Measurements from ENCODE around the gene CHST3. TPM values are rescaled to one million over a fixed set of nuclear protein-coding genes. Genes with fewer than 3 reads are reported as not detected.

CHST3 gene
- total RNA-seq, 4 donors from 2014 or later: 8.6 to 16.9 (median 14.0) TPM

DNA sequence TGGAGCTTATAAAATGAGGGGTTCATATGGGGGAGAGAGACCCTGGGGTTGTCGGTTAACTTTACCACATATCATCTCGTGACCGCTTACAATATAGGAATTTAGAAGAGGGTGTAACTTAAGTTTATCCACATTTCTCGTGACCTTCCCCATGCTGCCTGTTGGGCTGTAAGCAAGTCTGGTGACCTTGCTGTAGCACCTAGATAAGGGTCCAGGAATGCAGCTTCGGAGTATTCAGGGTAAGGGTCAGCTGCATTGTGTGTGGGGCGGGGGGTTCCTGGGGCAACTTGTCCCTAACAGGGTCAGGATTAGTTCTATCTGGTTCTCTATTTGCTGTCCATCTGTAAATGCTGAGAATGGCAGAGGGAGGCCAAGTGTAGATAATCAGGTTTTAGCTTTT, 1.3 kb upstream of the CHST3 start:
- H3K27ac ChIP-seq: peak overlapping the region in 1 of 3 donors; percentile 97
- no peaks in the 10 kb centered on the region for H3K27me3 ChIP-seq
- peaks cover 10 to 22% of the 10 kb centered on the region in 2 donors for H3K4me1 ChIP-seq
- DNase-seq: no peak
- H3K36me3 ChIP-seq: no peaks in the 10 kb centered on the region
- intact Hi-C loops (cut with DNase I): no loop called here
- WGBS, 2 donors: 92 to 95% methylated on average over 6 of the region's 6 CpGs
- no peaks in the 10 kb centered on the region for H3K9me3 ChIP-seq
- no peak for TF ChIP-seq POLR2A (IDR thresholded peaks at IDR 0.05)
- TF ChIP-seq, protein P1, sequence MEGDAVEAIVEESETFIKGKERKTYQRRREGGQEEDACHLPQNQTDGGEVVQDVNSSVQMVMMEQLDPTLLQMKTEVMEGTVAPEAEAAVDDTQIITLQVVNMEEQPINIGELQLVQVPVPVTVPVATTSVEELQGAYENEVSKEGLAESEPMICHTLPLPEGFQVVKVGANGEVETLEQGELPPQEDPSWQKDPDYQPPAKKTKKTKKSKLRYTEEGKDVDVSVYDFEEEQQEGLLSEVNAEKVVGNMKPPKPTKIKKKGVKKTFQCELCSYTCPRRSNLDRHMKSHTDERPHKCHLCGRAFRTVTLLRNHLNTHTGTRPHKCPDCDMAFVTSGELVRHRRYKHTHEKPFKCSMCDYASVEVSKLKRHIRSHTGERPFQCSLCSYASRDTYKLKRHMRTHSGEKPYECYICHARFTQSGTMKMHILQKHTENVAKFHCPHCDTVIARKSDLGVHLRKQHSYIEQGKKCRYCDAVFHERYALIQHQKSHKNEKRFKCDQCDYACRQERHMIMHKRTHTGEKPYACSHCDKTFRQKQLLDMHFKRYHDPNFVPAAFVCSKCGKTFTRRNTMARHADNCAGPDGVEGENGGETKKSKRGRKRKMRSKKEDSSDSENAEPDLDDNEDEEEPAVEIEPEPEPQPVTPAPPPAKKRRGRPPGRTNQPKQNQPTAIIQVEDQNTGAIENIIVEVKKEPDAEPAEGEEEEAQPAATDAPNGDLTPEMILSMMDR (IDR thresholded peaks at IDR 0.05): no peak
- H3K4me3 ChIP-seq (replicated peaks in 1 of 3): no peak overlapping the region

DNA sequence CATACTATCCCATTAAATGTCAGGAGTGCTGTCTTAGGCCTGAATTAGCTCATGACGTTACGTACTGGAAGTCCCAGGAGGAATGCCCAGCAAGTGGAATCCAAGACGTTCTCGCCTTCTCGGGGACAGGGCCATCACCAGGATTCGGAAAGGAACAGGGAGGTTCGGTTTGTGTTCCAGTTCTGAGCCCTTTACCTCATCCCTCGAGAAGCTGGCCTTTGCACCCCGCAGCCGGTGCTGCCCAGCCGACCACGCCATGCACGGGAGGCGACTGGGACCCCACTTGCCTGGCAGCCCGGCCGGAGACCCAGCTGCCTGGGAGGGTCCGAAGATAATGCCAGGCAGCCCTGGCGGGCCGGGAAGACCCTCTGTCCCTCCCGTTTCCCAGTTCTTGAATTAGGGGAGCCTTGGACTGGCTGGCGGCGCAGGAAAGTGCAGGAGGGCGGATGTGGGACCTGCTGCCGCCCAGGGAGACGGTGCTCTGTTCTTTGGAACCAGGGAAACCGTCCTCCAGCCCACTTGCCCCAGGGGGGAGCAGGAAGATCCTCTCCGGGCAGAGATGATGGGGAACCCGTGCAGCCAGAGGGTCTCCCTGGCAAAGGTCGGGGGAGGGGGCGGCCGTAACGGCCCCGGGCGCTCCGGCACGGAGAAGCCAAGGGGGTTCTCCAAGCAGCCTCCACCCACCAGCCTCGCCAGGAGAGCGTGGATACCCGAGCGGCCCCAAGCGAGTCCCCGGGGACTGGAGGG, 671 bp upstream of the CHST3 start:
- TF ChIP-seq, protein P1 (IDR thresholded peaks at IDR 0.05): no peak
- TF ChIP-seq POLR2A (IDR thresholded peaks at IDR 0.05): no peak
- H3K4me3 ChIP-seq (replicated peaks in 1 of 3): peak overlapping the region in 2 of 3 donors; percentile 71 to 74
- H3K27ac ChIP-seq: peak overlapping the region; percentile 80 to 97 (median 90)
- H3K27me3 ChIP-seq: no peaks in the 10 kb centered on the region
- 49 to 55% methylated on average over 8 to 32 of the region's 42 CpGs for WGBS, 2 donors
- intact Hi-C loops (cut with DNase I): no loop called here
- H3K9me3 ChIP-seq: no peaks in the 10 kb centered on the region
- H3K4me1 ChIP-seq: peaks cover 10 to 26% of the 10 kb centered on the region in 2 donors
- DNase-seq: no peak
- no peaks in the 10 kb centered on the region for H3K36me3 ChIP-seq

DNA sequence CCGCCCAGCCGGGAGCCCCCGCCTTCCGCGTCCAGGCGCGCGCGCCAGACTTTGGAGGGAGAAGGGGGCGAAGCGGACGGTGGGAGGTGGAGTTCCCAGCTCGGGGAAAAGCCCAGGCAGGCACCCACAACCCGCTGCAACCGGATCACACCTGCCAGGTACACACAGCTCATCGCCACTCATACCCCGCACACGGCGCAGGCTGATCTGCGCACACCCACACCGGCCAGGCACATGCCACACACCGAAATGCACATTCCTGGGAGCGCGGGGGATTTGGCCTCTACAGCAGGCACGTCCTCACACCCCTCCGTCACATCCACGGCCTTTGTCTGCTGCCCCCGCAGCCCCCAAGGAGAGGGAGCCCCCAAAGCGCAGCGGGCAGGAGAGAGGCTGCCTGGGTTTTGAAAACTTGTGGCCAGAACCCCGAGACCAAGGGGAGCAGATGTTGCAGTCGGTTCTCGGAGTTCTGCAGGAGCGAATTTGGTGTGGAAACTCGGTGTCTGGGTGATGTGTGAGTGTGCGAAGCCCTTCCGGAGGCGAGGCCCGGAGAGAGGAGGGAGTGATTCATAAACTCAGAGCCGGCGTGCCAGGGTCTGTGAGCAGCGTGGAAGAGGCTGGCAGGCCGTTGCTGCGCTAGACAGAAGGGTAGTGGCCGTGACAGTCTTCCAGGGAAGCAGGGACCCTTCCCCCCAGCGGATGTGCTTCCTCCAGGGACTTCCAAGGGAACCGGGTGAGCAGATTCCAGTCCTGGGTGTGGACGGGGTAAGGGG, 734 bp downstream of the CHST3 start:
- no peaks in the 10 kb centered on the region for H3K9me3 ChIP-seq
- H3K27ac ChIP-seq: peak overlapping the region; percentile 80 to 97 (median 90)
- H3K36me3 ChIP-seq: no peaks in the 10 kb centered on the region
- WGBS, 2 donors: 3 to 4% methylated on average over 24 to 27 of the region's 48 CpGs
- peak; percentile 73 to 76 for DNase-seq
- intact Hi-C loops (cut with DNase I): no loop called here
- TF ChIP-seq, protein P1 (IDR thresholded peaks at IDR 0.05): no peak
- peak in 1 of 2 donors; percentile 13 for TF ChIP-seq POLR2A (IDR thresholded peaks at IDR 0.05)
- H3K4me3 ChIP-seq (replicated peaks in 1 of 3): peak overlapping the region; percentile 14 to 74 (median 71)
- H3K4me1 ChIP-seq: peaks cover 10 to 39% of the 10 kb centered on the region in 2 donors
- H3K27me3 ChIP-seq: no peaks in the 10 kb centered on the region

DNA sequence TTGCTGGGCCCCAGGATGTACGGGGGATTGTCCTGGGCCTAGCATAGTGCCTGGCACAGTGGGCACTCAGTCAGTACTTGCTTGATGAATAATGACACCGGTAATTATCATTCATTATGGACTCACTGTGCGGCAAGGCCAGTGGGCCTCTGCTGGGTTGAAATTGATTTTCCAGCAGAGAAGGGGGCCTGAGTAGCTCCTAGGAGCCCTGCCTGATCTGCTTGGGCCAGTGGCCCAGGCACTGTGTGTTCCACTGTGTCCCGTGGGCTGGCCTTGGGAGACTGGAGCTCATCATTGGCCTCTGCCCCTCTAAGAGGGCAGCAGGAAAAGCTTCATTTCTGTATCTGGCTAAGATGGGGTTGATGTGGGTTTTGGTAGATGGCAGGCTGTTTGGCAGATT, 1.4 kb downstream of the CHST3 start:
- 52 to 85% methylated on average over 2 to 4 of the region's 4 CpGs for WGBS, 2 donors
- DNase-seq: no peak
- TF ChIP-seq, protein P1 (IDR thresholded peaks at IDR 0.05): no peak
- TF ChIP-seq POLR2A (IDR thresholded peaks at IDR 0.05): no peak
- Histone ChIP-seq H3K4me1 (peaks cover 17 to 45% of the 10 kb centered on the region in 2 donors), H3K27me3 (no peaks in the 10 kb centered on the region), H3K27ac (peak overlapping the region in 2 of 3 donors; percentile 80 to 97), H3K36me3 (no peaks in the 10 kb centered on the region), H3K9me3 (no peaks in the 10 kb centered on the region), H3K4me3 (replicated peaks in 1 of 3) (peak overlapping the region in 1 of 3 donors; percentile 71)
- intact Hi-C loops (cut with DNase I): no loop called here
